GM21526 (cell line): Measurements from ENCODE around the gene SPDYE17.
"Not testable (repeated sequence)": the region's sequence is repeated elsewhere in the genome, so short reads cannot be mapped to it uniquely, and the experiment has no call there.

Experiments
- ATAC-seq: cut with Tn5 transposase; IDR thresholded peaks from one replicate; pipeline ENCODE4 v1.9.1; 2021; ENCODE audit warnings: moderate library complexity; ENCODE audit not compliant: unreplicated experiment, low FRiP score

SPDYE17 gene

DNA sequence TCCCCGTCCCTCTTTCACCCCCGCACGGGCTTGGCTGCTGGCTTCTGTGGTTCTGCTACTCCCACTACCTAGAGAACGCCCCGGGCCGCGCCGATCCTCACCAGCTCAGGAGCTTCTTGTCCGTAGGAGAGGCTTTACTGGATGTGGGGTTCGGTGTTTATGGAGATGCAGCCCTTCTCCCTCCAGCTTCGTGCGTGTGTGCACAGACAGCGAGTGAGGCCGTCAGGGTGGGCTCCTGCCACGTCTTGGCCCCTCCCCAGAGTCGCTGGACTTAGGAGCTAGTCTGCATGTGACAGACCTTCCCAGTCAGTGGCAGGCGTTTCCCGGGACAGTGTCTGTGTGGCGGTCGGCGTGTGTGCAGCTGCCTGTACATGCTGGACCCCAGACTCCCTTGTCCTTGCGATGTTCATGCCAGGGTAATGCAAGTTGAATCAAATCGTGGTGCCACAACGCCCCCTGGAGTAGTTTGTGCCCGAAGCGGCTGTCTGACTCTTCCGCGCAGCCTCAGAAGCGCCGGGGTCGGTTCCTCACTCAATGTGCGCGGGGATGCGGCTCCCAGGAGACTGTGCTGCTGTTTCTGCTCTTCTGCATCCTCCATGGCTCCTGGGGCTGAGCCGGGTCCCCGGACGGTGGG, 32.6 kb downstream of the SPDYE17 start:
- ATAC-seq = not testable (repeated sequence)

DNA sequence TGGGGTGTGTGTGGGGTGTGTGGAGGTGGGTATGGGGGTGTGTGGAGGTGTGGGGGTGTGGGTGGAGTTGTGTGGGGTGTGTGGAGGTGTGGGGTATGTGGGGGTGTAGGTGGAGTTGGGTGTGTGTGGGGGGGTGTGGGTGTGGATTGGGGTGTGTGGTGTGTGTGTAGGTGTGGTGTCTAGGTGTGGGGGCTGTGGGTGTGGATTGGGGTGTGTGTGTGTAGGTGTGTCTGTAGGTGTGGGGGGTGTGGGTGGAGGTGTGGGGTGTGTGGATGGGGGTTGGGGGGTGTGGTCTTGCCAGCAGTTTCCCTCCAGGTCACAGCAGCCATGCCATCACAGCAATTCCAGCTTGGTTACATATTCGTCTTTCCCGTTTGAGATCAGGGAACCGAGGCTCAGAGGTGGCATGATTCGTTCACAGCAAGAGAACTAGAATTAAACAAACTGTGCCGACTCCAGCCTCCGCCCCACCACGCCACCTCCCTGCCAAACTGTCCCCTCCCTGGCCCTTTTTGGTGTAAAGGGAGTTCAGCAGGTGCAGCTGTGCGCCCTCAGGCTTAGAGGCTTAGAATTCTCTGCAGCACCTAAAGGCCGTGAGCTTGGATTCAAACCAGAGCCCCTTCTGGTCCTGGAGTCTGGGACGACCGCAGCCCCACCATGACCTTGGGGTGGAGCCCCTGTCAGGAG, 33.3 kb downstream of the SPDYE17 start:
- not testable (repeated sequence) for ATAC-seq

DNA sequence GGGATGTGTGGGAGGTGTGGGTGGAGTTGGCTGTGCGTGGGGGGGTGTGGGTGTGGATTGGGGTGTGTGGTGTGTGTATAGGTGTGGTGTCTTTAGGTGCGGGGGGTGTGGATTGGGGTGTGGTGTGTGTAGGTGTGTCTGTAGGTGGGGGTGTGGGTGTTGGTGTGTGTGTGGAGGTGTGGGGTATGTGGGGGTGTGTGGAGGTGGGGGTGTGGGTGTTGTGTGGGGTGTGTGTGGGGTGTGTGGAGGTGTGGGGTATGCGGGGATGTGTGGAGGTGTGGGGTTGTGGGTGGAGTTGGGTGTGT, 33.9 kb downstream of the SPDYE17 start:
- no peak for ATAC-seq

DNA sequence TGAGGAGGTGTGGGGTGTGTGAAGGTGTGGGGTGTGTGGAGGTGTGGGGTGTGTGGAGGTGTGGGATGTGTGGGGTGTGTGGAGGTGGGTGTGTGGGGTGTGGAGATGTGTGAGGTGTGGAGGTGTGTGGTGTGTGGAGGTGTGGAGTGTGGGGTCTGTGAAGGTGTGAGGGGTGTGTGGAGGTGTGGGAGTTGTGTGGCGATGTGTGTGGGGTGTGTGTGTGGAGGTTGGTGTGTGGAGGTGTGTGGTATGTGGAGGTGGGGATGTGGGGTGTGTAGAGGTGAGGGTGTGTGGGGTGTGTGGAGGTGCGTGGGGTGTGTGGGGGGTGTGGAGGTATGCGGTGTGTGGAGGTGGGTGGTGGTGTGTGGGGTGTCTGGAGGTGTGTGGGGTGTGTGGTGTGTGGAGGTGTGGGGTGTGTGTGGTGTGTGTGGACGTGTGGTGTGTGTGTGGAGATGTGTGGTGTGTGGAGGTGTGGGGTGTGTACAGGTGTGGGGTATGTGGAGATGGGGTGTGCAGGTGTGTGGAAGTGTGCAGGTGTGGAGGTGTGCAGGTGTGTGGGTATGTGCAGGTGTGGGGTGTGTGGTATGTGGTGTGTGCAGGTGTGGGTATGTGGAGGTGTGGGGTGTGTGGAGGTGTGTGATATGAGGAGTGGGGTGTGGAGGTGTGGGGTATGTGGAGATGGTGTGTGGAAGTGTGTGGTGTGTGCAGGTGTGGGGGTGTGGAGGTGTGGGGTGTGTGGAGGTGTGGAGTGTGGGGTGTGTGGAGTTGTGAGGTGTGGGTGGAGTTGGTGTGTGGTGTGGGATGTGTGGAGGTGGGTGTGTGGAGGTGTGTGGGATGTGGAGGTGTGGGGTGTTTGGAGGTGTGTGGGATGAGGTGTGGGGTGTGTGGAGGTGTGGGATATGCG, 34.5 kb downstream of the SPDYE17 start:
- ATAC-seq = no peak

DNA sequence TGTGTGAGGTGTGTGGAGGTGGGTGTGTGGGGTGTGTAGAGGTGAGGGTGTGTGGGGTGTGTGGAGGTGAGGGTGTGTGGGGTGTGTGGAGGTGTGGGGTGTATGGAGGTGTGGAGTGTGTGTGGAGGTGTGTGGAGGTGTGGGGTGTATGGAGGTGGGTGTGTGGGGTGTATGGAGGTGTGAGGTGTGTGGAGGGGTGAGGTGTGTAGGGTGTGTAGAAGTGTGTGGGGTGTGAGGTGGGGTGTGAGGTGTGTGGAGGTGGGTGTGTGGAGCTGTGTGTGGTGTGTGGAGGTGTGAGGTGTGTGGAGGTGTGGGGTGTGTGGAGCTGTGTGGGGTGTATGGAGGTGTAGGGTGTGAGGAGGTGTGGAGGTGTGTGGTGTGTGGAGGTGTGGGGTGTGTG, 35.2 kb downstream of the SPDYE17 start:
- not testable (repeated sequence) for ATAC-seq

DNA sequence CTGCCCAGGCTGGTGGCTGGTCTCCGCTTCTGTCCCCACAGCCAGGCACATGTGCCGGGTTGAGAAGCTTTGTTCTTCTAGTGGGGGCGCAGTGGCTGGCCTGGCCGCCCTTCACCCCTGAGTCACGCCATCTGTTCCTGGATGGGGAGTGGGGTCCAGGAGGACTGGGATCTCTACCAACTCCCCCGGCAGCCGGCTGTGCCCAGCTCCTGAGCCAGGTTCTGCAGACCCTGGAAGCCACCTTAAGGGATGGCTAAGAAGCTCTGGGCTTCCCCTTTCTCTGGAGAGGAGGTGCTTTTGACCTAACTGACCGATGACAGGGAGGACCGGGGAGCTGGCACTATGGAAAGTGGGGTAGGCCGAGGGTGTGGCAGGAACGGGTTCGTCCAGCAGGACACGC, 37.9 kb downstream of the SPDYE17 start:
- not testable (repeated sequence) for ATAC-seq

DNA sequence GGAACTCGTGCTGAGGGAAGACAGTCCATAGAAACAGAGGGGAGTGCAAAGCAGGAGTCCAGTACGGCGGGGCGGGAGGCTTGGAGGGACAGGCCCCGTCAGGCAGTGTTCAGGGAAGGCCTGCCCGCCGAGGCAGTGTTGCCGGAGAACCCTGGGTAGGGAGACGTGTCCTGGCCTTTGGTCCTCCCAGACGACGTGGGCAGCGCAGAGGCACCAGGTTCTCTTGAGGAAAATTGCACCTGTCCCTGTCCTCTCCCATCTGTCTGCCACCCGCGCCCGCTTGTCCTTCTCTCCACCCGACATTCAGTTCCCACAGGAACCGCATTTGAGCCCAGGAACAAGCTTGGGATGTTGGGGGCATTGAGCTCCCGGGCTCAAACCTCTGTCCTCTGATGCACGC, 38.3 kb downstream of the SPDYE17 start:
- ATAC-seq = not testable (repeated sequence)

DNA sequence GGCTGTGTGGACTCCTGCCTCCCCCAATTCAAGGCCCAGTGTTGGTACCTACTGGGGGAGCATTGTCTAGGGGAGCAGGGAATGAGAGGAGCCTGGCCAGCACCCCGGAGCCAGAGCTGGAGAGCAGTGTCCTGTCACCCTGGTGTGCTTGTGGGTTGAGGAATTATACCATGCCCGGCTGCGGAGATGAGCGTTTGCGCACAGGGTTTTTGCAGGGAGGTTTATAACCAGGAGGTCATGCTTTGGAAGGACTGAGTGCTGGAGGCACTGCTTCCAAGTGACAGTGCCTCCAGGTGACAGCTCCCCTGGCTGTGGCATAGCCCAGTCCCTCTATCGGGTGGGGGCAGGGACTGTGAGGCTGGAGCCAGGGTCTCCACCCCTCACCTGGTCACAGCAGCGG, 39.3 kb downstream of the SPDYE17 start:
- ATAC-seq = not testable (repeated sequence)

DNA sequence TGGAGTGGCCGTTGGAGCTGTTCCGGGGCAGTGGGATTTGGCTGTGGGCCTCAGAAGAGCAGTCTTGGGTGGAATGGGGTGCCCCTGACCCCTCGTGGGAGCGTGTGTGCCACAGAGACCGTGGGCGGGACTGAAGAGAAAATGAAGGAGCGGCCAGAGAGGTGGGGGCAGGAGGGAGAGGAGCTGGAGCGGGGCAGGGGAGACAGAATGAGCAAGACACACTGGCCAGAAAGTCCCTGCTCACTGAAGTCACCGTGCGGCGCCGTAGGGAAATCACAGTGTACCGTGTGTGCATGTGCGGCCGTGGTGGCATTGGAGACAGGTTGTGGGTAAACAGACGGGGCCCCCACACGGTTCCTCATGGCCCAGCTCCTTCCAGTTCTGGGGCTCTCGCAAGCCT, 40.0 kb downstream of the SPDYE17 start:
- ATAC-seq = not testable (repeated sequence)

DNA sequence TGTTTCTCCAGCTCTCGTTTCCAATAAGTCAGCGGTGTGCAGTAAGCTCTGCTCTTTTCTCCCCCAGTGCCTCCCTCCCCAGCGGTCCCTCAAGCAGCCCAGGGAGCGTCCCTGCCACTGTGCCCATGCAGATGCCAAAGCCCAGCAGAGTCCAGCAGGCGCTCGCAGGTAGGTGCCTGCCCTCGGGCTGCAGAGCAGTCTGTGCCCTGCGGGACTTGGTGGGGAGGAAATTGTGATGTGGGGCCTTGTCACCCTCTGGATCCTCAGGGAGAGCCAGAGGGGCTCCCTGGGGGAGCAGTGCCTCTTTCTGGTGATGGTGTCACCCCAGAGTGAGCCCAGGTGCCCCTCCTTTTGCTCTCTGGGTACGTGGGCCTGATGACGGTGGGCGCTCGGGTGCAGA, 42.0 kb downstream of the SPDYE17 start:
- ATAC-seq = not testable (repeated sequence)

DNA sequence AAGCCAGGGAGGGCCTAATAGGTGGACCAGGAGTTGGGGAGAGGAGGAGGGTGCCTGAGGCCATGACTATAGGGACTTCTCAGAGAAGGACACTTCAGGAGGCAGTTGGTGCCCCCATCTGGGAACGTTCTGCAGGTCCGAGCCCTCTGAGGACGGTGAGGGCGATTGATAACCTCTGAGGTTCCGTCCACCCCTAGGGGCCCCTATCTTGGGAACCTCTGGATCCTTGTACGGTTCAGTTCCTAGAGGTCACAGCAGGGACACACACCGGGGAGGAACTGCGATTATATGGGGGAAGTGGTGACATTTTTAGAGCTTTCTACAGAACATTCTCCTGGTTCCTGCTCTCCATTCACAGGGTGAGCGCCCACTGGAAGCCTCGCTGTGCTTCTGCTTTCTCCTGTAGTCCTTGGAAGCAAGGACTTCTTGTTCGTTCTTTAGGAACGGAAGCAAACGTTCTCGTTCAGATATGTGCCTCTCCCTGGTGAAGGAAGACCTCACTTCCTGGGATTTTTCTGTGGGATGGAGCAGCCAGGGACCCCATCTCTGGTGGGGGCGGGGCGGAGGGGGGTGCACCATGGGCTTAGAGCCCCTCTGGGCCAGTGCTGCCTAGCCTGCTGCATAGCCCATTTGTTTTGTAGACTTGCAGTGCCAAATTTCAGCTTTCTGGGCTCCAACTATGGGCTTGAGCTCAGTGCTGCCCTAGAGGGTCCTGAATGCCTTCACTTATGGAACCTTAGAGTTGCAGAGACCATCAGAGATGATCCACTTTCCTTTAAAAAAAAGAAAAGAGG, 46.0 kb downstream of the SPDYE17 start:
- ATAC-seq = not testable (repeated sequence)

DNA sequence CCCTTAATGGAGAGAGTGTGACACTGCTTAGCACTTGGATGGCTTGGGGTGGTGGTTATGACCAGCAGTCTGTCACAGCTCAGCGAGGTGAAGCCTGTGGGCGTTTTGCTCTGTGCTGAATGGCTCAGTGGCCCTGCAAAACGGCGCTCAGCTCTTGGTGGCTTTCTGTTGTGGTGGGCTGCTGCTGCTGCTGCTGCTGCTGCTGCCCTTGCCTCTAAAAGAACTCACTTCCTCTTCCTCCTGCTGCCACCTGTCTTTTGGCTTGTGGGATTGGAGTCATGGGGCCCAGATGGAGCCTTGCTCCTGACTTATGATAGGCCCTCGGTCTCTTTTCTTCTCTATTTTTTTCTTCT, 47.4 kb downstream of the SPDYE17 start:
- ATAC-seq = peak; percentile 97

DNA sequence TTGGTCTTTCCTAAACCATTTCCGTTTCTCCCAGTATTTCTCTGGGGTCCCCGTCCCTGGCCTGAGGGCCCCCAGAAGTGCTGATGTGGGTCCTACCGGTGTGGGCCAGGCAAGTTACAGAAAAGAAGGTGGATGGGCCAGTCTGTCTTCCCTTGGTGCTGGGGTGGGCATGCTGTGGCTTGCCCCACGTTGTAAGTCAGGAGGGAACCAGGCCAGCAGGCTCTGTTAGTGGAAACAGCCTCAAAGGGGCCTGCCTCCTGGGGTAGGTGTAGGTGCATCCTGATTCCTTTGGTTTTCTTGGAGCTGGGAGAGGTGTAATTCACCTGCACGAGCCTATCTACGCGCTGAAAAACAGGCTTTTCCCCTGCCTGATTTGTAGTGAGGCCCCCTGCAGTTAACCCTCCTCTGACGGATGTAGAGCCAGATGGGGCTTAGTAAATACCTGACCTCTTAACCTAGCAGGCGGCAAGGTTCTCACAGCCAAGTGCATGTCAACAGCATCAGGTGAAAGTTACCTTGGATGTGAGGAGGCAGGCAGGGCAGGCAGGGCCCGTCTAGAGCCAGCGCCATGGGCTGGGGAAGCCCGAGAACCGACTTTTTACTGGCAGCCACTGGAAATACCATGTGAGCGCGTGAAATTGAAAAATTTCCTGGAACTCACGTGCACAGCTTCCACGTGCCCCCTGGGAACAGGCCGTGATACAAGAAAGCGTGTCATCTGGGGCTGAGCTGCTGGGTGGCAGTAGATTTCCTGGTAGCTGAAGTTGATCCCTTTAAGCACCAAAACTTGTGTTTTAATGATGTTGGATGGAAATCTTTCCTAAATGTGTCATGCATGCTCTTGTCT, 48.0 kb downstream of the SPDYE17 start:
- ATAC-seq = peak; percentile 6

DNA sequence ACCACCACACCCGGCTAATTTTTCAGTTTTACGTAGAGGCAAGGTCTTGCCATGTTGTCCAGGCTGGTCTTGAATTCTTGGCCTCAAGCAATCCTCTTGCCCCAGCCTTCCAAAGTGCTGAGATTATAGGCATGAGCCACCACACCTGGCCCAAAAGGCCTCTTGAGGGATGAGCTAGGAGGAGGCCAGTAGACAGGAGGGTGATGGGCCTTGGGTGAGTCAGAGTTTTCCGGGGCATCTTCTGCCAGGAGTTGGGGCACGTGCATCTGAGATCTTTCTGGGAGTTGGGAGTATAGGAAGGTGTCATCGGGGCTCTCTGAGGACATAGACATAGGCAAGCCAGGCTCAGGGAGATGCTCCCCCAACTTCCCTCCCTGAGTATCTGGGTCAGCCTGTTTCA, 48.8 kb downstream of the SPDYE17 start:
- not testable (repeated sequence) for ATAC-seq

DNA sequence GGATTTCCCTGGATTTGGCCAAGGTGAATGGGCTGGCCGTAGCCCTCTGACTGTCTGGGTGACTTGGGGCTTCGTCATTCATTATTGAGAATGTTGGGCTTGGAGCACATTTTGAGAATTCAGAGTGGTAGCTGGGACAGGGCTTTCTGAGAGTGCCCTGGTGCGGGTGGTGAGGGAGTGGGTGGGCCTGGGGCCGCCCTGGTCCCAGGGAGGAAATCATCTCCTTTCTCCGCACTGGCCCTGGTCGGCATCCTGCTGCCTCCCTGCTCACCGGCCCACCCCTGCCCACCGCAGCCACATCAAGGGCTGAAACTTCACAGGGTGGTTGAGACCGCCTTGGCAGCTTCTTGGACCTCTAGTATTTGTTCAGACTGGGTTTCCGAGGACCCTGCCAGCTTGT, 49.7 kb downstream of the SPDYE17 start:
- ATAC-seq = not testable (repeated sequence)

DNA sequence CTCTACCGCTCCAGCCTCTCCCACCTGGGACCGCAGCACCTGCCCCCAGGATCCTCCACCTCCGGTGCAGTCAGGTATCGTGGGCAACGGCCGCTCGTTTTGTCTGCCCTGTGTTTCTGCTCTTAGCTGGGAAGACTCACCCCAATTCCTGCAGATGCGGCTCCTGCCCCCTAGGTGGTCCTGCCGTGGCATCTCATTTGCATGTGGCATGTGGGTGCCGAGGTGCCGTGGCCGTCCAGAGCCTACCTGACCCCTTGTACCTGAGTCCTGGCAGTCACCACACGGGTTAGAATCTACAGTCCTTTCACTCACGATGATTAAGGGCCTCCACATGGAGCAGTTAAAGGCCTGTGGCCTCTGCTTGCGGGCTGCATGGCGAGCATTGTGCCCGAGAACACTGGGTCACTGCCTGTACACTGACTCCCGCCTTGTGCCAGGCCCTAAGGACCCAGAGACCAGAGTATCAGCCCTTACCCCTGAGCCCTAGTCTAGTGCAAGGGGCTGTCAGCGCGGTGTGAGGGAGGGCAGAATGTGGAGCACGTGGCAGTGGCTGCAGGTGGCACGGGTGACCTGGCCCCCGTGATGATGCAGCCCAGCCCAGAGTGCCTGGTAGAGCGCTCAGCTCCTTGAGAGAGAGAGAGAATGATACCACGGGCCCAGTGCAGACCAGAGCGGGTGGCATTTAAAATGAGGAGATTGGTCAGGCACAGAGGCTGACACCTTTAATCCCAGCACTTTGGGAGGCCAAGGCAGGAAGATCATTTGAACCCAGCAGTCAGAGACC, 50.8 kb downstream of the SPDYE17 start:
- not testable (repeated sequence) for ATAC-seq

DNA sequence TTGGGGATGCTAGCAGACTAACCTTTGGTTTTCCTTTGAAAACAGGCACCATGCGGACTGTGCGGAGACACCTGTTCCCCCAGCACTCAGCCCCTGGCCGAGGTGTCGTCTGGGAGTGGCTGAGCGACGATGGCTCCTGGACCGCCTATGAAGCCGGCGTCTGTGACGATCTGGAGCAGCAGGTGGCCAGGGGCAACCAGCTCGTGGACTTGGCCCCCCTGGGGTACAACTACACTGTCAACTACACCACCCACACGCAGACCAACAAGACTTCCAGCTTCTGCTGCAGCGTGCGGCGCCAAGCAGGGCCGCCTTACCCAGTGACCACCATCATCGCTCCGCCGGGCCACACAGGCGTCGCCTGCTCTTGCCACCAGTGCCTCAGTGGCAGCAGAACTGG, 51.6 kb downstream of the SPDYE17 start:
- ATAC-seq = not testable (repeated sequence)

DNA sequence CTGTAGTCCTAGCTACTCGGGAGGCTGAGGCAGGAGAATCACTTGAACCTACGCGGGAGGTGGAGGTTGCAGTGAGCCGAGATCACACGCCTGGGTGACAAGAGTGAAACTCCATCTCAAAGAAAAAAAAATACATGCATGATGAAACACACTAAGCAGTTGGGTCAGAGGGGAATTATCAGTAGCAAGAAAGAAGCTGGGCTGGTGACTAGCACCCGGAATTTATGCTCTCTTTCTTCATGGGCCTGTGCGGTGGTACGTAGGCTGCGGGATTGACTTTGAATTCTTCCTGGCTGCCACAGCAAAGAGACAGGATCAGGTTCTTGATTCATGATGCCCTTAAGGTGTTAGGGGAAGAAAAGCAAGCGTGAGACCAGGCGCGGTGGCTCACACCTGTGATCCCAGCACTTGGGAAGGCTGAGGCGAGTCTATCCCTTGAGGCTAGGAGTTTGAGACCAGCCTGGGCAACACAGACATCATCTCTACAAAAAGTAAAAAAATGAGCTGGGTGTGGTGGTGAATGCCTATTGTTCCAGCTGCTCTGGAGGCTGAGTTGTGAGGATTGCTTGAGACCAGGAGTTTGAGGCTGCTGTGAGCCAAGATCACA, 54.3 kb downstream of the SPDYE17 start:
- not testable (repeated sequence) for ATAC-seq
